Upper lobe of right lung (tissue), 1 donor: ENCODE results near the gene IMMT. TPM values are rescaled to one million over a fixed set of nuclear protein-coding genes. Genes with fewer than 3 reads are reported as not detected.
A peak's percentile ranks its signal among the peaks of the same experiment; 100 is the strongest.

Experiments used
- ATAC-seq: fragments of 200-7000 bp; cut with Tn5 transposase; one replicate; pipeline ENCODE4 v1.9.1; 2020; ENCODE audit warnings: mild to moderate bottlenecking, moderate library complexity
- DNase-seq: peaks from one replicate; pipeline ENCODE4 v3.0.0-alpha.2; 2020
- H3K27ac ChIP-seq: fragments of 200-600 bp; one replicate; pipeline ENCODE4 v1.8.0; 2022
- H3K27me3 ChIP-seq: fragments of 200-600 bp; one replicate; pipeline ENCODE4 v1.8.0; 2022; ENCODE audit warnings: mild to moderate bottlenecking
- H3K36me3 ChIP-seq: fragments of 200-600 bp; one replicate; pipeline ENCODE4 v1.8.0; 2022
- H3K4me1 ChIP-seq: fragments of 200-600 bp; one replicate; pipeline ENCODE4 v1.8.0; 2022
- H3K4me3 ChIP-seq: fragments of 200-600 bp; one replicate; pipeline ENCODE4 v1.8.0; 2022; ENCODE audit warnings: mild to moderate bottlenecking
- H3K9me3 ChIP-seq: fragments of 200-600 bp; one replicate; pipeline ENCODE4 v1.8.0; 2022
- intact Hi-C: fragments of 100-400 bp; cut with DNase I; formaldehyde crosslinking; loops from one replicate; pipeline ENCODE4 v1.11.0; 2022
- microRNA-seq: library from miRNA; unstranded; fragments of <30 nt; microRNA quantifications from one replicate; pipeline ENCODE4 v1.2.0, GENCODE V29; 2020; ENCODE audit warnings: borderline microRNAs expressed
- total RNA-seq: library from RNA; stranded (reverse); fragmentation: NEBNext Ultra II Directional; extraction: Animal tissue kit (Norgen Biotek cat#: 25700); gene quantifications from one replicate; pipeline ENCODE4 v1.2.1, GENCODE V29; 2021
- TF ChIP-seq, protein P1 (sequence below): fragments of 200-600 bp; IDR thresholded peaks from one replicate; pipeline ENCODE4 v1.8.0; 2022; ENCODE audit warnings: antibody characterized with exemption
- donor health status: DM: no; HTN: yes; CAD: no; lungs with severe emphysema.

The IMMT gene
- total RNA-seq, 1 donor from 2014 or later = 54.9 TPM

DNA sequence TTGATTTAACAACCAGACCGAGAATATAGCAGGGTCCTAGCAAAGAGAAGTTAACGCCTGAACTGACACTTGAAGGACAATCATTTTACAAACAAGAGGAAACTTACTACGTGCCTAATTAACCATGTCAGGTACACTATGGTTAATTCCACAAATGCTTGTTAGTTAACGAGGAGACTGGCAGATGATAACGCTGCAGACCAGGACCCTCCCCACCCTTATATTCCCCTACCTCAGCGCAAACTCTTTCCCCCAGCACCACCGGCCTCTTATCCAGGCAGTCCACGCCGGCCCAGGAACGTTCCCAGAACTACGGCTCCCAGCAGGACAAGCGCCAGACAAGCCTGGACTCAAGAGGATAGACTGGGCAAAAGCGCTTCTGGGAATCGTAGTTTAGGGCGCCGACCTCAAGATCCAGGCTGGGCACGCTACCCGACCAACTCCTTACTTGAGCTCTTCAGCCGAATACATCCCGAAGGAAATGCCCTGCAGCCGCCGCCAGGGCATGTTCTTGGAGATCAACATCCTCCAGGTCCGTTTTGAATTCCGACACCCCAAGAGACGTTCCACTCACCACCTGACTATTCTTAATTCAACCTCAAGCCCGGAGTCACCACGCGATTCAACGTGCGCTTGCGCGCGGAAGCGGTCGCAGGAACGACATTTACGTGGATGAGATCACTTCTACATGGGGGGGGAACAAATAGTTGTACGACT is 89.9 kb downstream of the IMMT start, which contains the start of gene POLR1A:
TSS of gene POLR1A (minus strand) at position 635 of the 717 bp plus-strand sequence. CDS start at position 525, 110 bp downstream.
- DNase-seq = peak; percentile 92
- TF ChIP-seq, protein P1, sequence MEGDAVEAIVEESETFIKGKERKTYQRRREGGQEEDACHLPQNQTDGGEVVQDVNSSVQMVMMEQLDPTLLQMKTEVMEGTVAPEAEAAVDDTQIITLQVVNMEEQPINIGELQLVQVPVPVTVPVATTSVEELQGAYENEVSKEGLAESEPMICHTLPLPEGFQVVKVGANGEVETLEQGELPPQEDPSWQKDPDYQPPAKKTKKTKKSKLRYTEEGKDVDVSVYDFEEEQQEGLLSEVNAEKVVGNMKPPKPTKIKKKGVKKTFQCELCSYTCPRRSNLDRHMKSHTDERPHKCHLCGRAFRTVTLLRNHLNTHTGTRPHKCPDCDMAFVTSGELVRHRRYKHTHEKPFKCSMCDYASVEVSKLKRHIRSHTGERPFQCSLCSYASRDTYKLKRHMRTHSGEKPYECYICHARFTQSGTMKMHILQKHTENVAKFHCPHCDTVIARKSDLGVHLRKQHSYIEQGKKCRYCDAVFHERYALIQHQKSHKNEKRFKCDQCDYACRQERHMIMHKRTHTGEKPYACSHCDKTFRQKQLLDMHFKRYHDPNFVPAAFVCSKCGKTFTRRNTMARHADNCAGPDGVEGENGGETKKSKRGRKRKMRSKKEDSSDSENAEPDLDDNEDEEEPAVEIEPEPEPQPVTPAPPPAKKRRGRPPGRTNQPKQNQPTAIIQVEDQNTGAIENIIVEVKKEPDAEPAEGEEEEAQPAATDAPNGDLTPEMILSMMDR = no peak
- Histone ChIP-seq H3K27ac (peak within 1 kb of the TSS; percentile 93), H3K9me3 (no peaks in the 10 kb centered on the region), H3K4me3 (peak within 1 kb of the TSS; percentile 72), H3K36me3 (peaks cover 29% of the 10 kb centered on the region), H3K4me1 (peaks cover 25% of the 10 kb centered on the region), H3K27me3 (no peaks in the 10 kb centered on the region)
- ATAC-seq = peak; percentile 96
- intact Hi-C loops = no loop called here

DNA sequence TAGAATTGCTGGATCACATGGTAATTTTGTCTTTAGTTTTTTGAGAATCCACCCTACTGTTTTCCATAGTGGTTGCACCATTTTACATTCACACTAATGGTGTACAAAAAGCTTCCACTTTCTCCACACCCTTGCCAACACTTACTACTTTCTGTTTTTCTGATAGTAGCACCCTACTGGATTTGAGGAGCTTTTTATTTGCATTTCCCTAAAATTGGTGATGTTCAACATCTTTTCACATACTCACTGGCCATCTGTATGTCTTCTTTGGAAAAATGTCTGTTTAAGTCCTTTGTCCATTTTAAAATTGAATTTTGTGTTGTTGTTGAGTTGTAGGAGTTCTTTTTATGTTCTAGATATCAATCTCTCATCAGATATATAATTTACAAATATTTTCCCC is 93.1 kb downstream of the IMMT start:
- ATAC-seq = no peak

DNA sequence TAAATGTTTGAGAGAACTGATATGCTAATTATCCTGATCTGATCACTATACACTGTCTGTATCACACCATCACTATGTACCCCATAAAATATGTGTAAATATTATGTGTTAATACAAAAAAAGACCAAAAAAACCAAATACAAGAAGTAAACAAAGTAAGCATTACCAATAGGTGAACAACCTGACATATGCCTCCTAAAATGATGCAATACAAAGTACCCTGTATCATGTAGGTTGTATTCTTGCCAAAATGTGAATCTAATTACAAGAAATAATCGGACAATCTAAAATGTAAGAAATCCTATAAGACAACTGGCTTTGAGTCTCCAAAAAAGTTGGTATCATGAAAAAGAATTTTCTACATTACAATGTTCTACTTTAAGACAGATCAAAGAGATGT is 97.3 kb downstream of the IMMT start:
- TF ChIP-seq, protein P1 = no peak

More for the DNA sequence above, 93.1 kb downstream of the IMMT start:
- TF ChIP-seq, protein P1 = no peak
- intact Hi-C loops = no loop called here
- no peak for DNase-seq
- Histone ChIP-seq H3K4me3 (no peak overlapping the region), H3K4me1 (peaks cover 18% of the 10 kb centered on the region), H3K9me3 (no peaks in the 10 kb centered on the region), H3K27ac (no peak overlapping the region), H3K36me3 (peaks cover 36% of the 10 kb centered on the region), H3K27me3 (no peaks in the 10 kb centered on the region)

DNA sequence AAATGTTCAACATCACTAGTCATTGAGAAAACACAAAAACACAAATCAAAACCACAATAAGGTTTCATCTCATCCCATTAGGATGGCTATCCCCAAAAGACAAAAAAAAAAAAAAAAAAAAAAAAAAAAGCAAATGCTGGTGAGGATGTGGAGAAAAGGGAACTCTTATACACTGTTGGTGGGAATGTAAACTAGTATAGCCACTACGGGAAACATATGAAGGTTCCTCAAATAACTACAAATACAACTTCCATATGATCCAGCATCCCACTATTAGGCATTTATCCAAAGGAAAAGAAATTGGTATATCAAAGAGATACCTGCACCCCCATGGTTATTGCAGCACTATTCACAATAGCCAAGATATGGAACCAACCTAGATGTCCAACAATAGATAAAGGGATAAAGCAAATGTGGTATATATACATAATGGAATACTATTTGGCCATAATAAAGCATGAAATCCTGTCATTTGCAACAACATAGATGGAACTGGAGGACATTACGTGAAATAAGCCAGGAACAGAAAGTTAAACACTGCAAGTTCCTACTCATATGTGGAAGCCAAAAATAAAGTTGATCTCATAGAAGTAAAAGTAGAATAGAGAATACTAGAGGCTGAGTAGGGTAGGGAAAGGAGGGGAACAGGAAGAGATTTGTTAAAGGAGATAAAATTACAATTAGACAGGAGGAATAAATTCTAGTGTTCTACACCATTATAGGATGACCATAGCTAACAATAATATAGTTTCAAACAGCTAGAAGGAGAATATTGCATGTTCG is 98.0 kb downstream of the IMMT start:
- intact Hi-C loops = no loop called here
- H3K36me3 ChIP-seq = peaks cover 70% of the 10 kb centered on the region
- no peak overlapping the region for H3K4me3 ChIP-seq
- H3K4me1 ChIP-seq = no peaks in the 10 kb centered on the region
- DNase-seq (no peak), ATAC-seq (no peak)
- TF ChIP-seq, protein P1 = no peak
- no peak overlapping the region for H3K27ac ChIP-seq
- no peaks in the 10 kb centered on the region for H3K27me3 ChIP-seq
- no peaks in the 10 kb centered on the region for H3K9me3 ChIP-seq

More for the DNA sequence above, 97.3 kb downstream of the IMMT start:
- intact Hi-C loops = no loop called here
- no peaks in the 10 kb centered on the region for H3K4me1 ChIP-seq
- DNase-seq (no peak), ATAC-seq (no peak)
- no peak overlapping the region for H3K27ac ChIP-seq
- no peak overlapping the region for H3K4me3 ChIP-seq
- H3K27me3 ChIP-seq = no peaks in the 10 kb centered on the region
- peaks cover 64% of the 10 kb centered on the region for H3K36me3 ChIP-seq
- H3K9me3 ChIP-seq = no peaks in the 10 kb centered on the region

DNA sequence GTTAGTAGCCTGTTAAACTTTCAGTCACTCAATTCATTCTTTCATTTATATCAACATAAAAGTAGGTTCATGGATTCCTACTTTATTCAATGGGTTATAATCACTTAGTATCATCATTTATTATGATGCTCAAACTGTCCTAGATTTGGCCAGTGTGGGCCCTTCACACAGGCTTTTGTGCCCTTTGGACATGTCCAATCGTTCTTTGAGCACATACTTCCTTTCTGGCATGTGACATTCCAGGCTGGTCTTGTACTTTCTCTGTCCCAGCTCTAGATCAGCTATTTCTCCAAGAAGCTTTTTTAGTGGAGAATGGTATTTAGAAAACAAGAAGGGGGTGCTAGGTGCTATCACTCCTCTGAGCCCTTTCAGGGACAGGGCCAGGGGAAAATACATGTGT is 101.0 kb downstream of the IMMT start:
- Histone ChIP-seq H3K9me3 (no peaks in the 10 kb centered on the region), H3K4me1 (no peaks in the 10 kb centered on the region), H3K4me3 (no peak overlapping the region), H3K27ac (no peak overlapping the region), H3K36me3 (peaks cover 73% of the 10 kb centered on the region), H3K27me3 (no peaks in the 10 kb centered on the region)
- no peak for ATAC-seq
- TF ChIP-seq, protein P1 = no peak
- intact Hi-C loops = no loop called here
- DNase-seq = no peak

Small RNAs within 50 kb of the gene (microRNA-seq; reads per million reads assigned to microRNA genes)
- not detected for gene MIR4779

Other genes starting within 250 kb of the IMMT start
- gene POLR1A, start 89.6 kb downstream of the IMMT start, total RNA-seq = 26.6 TPM
- gene PTCD3, start 89.2 kb downstream of the IMMT start, total RNA-seq = 79.4 TPM
- gene MRPL35, start 4.0 kb upstream of the IMMT start, total RNA-seq = 16.7 TPM
- gene REEP1, start 142.2 kb upstream of the IMMT start, total RNA-seq = 7.8 TPM
- 49.1 TPM for gene KDM3A, start 245.9 kb upstream of the IMMT start, total RNA-seq